H9 (cell line): ENCODE measurements around the gene DGCR2. TPM values are rescaled to one million over a fixed set of nuclear protein-coding genes. Genes with fewer than 3 reads are reported as not detected.

Experiments
- DNase-seq: peaks from one replicate; pipeline ENCODE4 v3.0.0-alpha.2; 2017
- H2AFZ ChIP-seq: one replicate; pipeline ENCODE4 v1.6.1; 2013; ENCODE audit warnings: mild to moderate bottlenecking, low read length, control low read depth, moderate library complexity
- H2AK5ac ChIP-seq: 2 replicates; pipeline ENCODE4 v1.6.1; 2013; ENCODE audit warnings: low read length, control low read depth, mixed read lengths; ENCODE audit not compliant: insufficient read length
- H2BK120ac ChIP-seq: one replicate; pipeline ENCODE4 v1.6.1; 2013; ENCODE audit warnings: low read depth, mild to moderate bottlenecking, low read length, control low read depth, inconsistent platforms; ENCODE audit not compliant: poor library complexity, severe bottlenecking
- H2BK12ac ChIP-seq: 2 replicates; pipeline ENCODE4 v1.6.1; 2013; ENCODE audit warnings: low read length, control low read depth, mixed read lengths, low read depth; ENCODE audit not compliant: insufficient read length
- H2BK15ac ChIP-seq: 2 replicates; pipeline ENCODE4 v1.6.1; 2013; ENCODE audit warnings: low read depth, low read length, control low read depth
- H2BK20ac ChIP-seq: one replicate; pipeline ENCODE4 v1.6.1; 2013; ENCODE audit warnings: low read depth, mild to moderate bottlenecking, low read length, control low read depth, inconsistent platforms; ENCODE audit not compliant: poor library complexity, severe bottlenecking
- H2BK5ac ChIP-seq: 2 replicates; pipeline ENCODE4 v1.6.1; 2013; ENCODE audit warnings: low read length, control low read depth, mixed read lengths; ENCODE audit not compliant: insufficient read length
- H3K14ac ChIP-seq: 2 replicates; pipeline ENCODE4 v1.6.1; 2013; ENCODE audit warnings: low read length, control low read depth; ENCODE audit not compliant: insufficient read depth
- H3K18ac ChIP-seq: 2 replicates; pipeline ENCODE4 v1.6.1; 2013; ENCODE audit warnings: low read depth, mild to moderate bottlenecking, mixed read lengths, low read length, control low read depth; ENCODE audit not compliant: insufficient read length
- H3K23ac ChIP-seq: 2 replicates; pipeline ENCODE4 v1.6.1; 2013; ENCODE audit warnings: low read length, control low read depth, mixed read lengths, low read depth; ENCODE audit not compliant: insufficient read length
- H3K23me2 ChIP-seq: 2 replicates; pipeline ENCODE4 v1.6.1; 2013; ENCODE audit warnings: low read depth, mild to moderate bottlenecking, mixed read lengths, low read length, control low read depth; ENCODE audit not compliant: insufficient read length, poor library complexity, severe bottlenecking
- H3K27ac ChIP-seq: 2 replicates; pipeline ENCODE4 v1.5.1; 2013; ENCODE audit warnings: low read length, control low read depth, mixed read lengths, low read depth; ENCODE audit not compliant: insufficient read length
- H3K27me3 ChIP-seq: 2 replicates; pipeline ENCODE4 v1.6.1; 2013; ENCODE audit warnings: low read length, control low read depth, inconsistent platforms; ENCODE audit not compliant: insufficient read depth
- H3K4ac ChIP-seq: 2 replicates; pipeline ENCODE4 v1.6.1; 2013; ENCODE audit warnings: low read depth, mild to moderate bottlenecking, control low read depth, inconsistent platforms, low read length, moderate library complexity
- H3K4me1 ChIP-seq: 2 replicates; pipeline ENCODE4 v1.6.1; 2013; ENCODE audit warnings: low read length, control low read depth, inconsistent platforms; ENCODE audit not compliant: insufficient read depth
- H3K4me2 ChIP-seq: 2 replicates; pipeline ENCODE4 v1.6.1; 2013; ENCODE audit warnings: low read length, control low read depth, mixed read lengths; ENCODE audit not compliant: insufficient read length, insufficient read depth
- H3K56ac ChIP-seq: 2 replicates; pipeline ENCODE4 v1.6.1; 2013; ENCODE audit warnings: low read depth, mild to moderate bottlenecking, mixed read lengths, low read length, control low read depth; ENCODE audit not compliant: insufficient read length
- H3K79me1 ChIP-seq: 2 replicates; pipeline ENCODE4 v1.6.1; 2013; ENCODE audit warnings: low read depth, mild to moderate bottlenecking, moderate library complexity, low read length, control low read depth, inconsistent platforms; ENCODE audit not compliant: insufficient read depth, poor library complexity, severe bottlenecking
- H3K79me2 ChIP-seq: 2 replicates; pipeline ENCODE4 v1.6.1; 2013; ENCODE audit warnings: low read length, control low read depth, inconsistent platforms; ENCODE audit not compliant: insufficient read depth
- H3K9ac ChIP-seq: 2 replicates; pipeline ENCODE4 v1.6.1; 2013; ENCODE audit warnings: low read length, control low read depth, mixed read lengths; ENCODE audit not compliant: insufficient read length; ENCODE audit errors: extremely low read depth
- H3K9me3 ChIP-seq: one replicate; pipeline ENCODE4 v1.6.1; 2013; ENCODE audit warnings: low read depth, low read length, inconsistent platforms; ENCODE audit not compliant: control insufficient read depth
- H3T11ph ChIP-seq: one replicate; pipeline ENCODE4 v1.6.1; 2013; ENCODE audit warnings: mild to moderate bottlenecking, low read length, control low read depth, inconsistent platforms
- H4K20me1 ChIP-seq: one replicate; pipeline ENCODE4 v1.6.1; 2013; ENCODE audit not compliant: control insufficient read depth, insufficient read length, insufficient read depth
- H4K5ac ChIP-seq: 2 replicates; pipeline ENCODE4 v1.6.1; 2013; ENCODE audit warnings: low read depth, mild to moderate bottlenecking, mixed read lengths, low read length, control low read depth; ENCODE audit not compliant: insufficient read length
- H4K8ac ChIP-seq: replicated peaks from 2 replicates; pipeline ENCODE4 v1.6.1; 2013; ENCODE audit warnings: low read length, control low read depth, mixed read lengths, low read depth; ENCODE audit not compliant: insufficient read length
- H4K91ac ChIP-seq: 2 replicates; pipeline ENCODE4 v1.6.1; 2013; ENCODE audit warnings: low read depth, mild to moderate bottlenecking, moderate library complexity, mixed read lengths, low read length, control low read depth; ENCODE audit not compliant: insufficient read length
- H3K27ac Mint-ChIP-seq, 3 experiments: 2 replicates in 2 of 3; 3 replicates in 1 of 3; pipeline ENCODE4 v1.8.0; 2020 to 2021; ENCODE audit warnings: mixed read lengths in 3 of 3, mild to moderate bottlenecking in 1 of 3, moderate library complexity in 1 of 3
- H3K27me3 Mint-ChIP-seq: 2 replicates; pipeline ENCODE4 v1.8.0; 2021; ENCODE audit warnings: low read depth, mild to moderate bottlenecking, moderate library complexity, mixed read lengths
- H3K36me3 Mint-ChIP-seq, 3 experiments: 2 replicates in 2 of 3; 3 replicates in 1 of 3; pipeline ENCODE4 v1.8.0; 2020 to 2021; ENCODE audit warnings: low read depth in 3 of 3, mixed read lengths in 3 of 3; ENCODE audit not compliant: insufficient read depth in 1 of 3
- H3K4me1 Mint-ChIP-seq, 2 experiments: 2 replicates each; pipeline ENCODE4 v1.8.0; 2020; ENCODE audit warnings: mixed read lengths in 2 of 2
- H3K4me3 Mint-ChIP-seq, 2 experiments: 2 replicates in 1 of 2; 3 replicates in 1 of 2; pipeline ENCODE4 v1.8.0; 2020 to 2021; ENCODE audit warnings: mild to moderate bottlenecking in 2 of 2, mixed read lengths in 2 of 2, moderate library complexity in 1 of 2
- H3K9me3 Mint-ChIP-seq, 2 experiments: 2 replicates in 1 of 2; 3 replicates in 1 of 2; pipeline ENCODE4 v1.8.0; 2020; ENCODE audit warnings: mild to moderate bottlenecking in 2 of 2, mixed read lengths in 2 of 2, moderate library complexity in 1 of 2
- WGBS: extraction: QIAGEN DNeasy Blood & Tissue Kit; methylation state at CpG from one replicate; pipeline ENCODE4 v1.1.7; 2013; ENCODE audit warnings: missing lambda C conversion rate, low lambda C conversion rate, mixed read lengths; ENCODE audit not compliant: insufficient read length; ENCODE audit errors: extremely low coverage; 5-methylcytosine and 5-hydroxymethylcytosine counted together
- total RNA-seq: library from RNA; stranded (reverse); gene quantifications from 2 replicates; pipeline ENCODE4 v1.2.1, GENCODE V29; 2021
- TF ChIP-seq, protein P1 (sequence below): fragments of 200-600 bp; sonication (generic); conservative IDR thresholded peaks from 3 replicates; pipeline ENCODE4 v1.8.0; 2021; ENCODE audit warnings: antibody characterized with exemption, mild to moderate bottlenecking

DGCR2 gene
- total RNA-seq, 1 experiment from 2014 or later: 47.2 TPM

DNA sequence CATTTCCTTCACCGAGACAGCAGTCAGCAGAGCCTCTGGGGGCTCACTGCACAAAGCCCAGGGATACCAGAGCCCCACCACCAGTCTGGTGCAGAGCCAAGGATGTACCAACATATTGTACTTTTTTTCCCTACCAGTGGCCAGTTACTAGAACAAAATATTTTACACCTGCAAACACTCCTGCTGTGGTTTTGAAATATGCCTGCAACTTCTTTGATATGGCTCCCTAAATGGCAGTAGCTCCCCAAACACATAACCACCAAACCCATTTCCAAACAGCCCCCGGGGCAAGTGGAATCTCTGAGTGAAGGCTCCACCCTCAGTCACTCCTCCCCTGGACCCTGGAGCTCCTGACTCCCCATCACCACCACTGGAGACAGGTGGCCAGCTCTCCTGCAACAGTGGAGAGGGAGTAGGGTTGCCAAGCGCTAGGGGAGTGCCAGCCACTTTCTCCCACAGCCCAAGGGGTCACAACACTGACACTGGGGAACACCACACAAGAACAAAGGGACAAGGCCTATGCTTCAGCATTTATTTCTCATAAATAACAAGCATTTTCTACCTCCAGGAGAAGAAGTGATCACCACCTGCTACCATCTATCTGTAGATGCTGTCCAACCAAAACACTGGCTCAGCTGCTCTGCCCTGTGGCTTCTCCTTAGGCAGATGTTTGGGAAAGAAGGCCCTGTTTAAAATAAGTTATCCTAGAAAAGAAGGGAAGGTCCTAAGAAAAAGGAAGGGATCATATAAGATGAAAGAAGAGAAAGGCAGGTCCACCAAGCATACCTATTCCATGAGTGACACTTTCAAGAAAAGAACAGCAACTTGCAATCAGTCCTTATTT is 15.1 kb downstream of the DGCR2 start:
- Mint-ChIP-seq H3K4me1 (peaks cover 28 to 29% of the 10 kb centered on the region in 2 experiments), H3K27me3 (no peaks in the 10 kb centered on the region), H3K36me3 (peaks cover 0 to 4% (median 0%) of the 10 kb centered on the region in 3 experiments; a peak in 1 of 7 replicates), H3K9me3 (no peaks in the 10 kb centered on the region), H3K4me3 (no peak overlapping the region), H3K27ac (no peak overlapping the region)
- H3K27ac ChIP-seq: no peak overlapping the region
- no peak overlapping the region for H3T11ph ChIP-seq
- H3K27me3 ChIP-seq: no peaks in the 10 kb centered on the region
- no peak overlapping the region for H2BK20ac ChIP-seq
- H4K91ac ChIP-seq: no peak overlapping the region
- no peak overlapping the region for H3K14ac ChIP-seq
- peaks cover 2% of the 10 kb centered on the region for H4K20me1 ChIP-seq
- DNase-seq: no peak
- no peak overlapping the region for H2BK120ac ChIP-seq
- H3K18ac ChIP-seq: no peak overlapping the region
- TF ChIP-seq, protein P1, sequence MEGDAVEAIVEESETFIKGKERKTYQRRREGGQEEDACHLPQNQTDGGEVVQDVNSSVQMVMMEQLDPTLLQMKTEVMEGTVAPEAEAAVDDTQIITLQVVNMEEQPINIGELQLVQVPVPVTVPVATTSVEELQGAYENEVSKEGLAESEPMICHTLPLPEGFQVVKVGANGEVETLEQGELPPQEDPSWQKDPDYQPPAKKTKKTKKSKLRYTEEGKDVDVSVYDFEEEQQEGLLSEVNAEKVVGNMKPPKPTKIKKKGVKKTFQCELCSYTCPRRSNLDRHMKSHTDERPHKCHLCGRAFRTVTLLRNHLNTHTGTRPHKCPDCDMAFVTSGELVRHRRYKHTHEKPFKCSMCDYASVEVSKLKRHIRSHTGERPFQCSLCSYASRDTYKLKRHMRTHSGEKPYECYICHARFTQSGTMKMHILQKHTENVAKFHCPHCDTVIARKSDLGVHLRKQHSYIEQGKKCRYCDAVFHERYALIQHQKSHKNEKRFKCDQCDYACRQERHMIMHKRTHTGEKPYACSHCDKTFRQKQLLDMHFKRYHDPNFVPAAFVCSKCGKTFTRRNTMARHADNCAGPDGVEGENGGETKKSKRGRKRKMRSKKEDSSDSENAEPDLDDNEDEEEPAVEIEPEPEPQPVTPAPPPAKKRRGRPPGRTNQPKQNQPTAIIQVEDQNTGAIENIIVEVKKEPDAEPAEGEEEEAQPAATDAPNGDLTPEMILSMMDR: no peak
- H3K79me1 ChIP-seq: peaks cover 4% of the 10 kb centered on the region
- no peak overlapping the region for H3K4ac ChIP-seq
- no peak overlapping the region for H3K4me2 ChIP-seq
- no peak overlapping the region for H2BK12ac ChIP-seq
- no CpG with 5 or more reads among the region's 3 CpGs for WGBS
- peaks cover 8% of the 10 kb centered on the region; the same call in 1 of the 2 replicates for H3K4me1 ChIP-seq
- H4K8ac ChIP-seq: no peak overlapping the region
- no peak overlapping the region for H2BK15ac ChIP-seq
- H2BK5ac ChIP-seq: no peak overlapping the region
- peaks cover 18% of the 10 kb centered on the region; the same call in 1 of the 2 replicates for H3K79me2 ChIP-seq
- H3K9ac ChIP-seq: no peak overlapping the region
- no peak overlapping the region for H2AK5ac ChIP-seq
- H3K23me2 ChIP-seq: no peaks in the 10 kb centered on the region
- H3K9me3 ChIP-seq: no peaks in the 10 kb centered on the region
- H3K23ac ChIP-seq: no peak overlapping the region
- H4K5ac ChIP-seq: no peak overlapping the region
- H3K56ac ChIP-seq: no peak overlapping the region
- no peak overlapping the region for H2AFZ ChIP-seq
